ENCODE data around the gene CHAF1B.

Gene CHAF1B

GRCh38 chr21:36428761-36429432 is 43.7 kb downstream of the CHAF1B start:
- no peaks in the 10 kb centered on the region for H3K36me3 ChIP-seq (ENCODE audit: control insufficient read depth in 2 of 2, insufficient read depth in 1 of 2, low read length in 2 of 2)
- no peaks in the 10 kb centered on the region for H3K9me3 ChIP-seq (ENCODE audit: control insufficient read depth, insufficient read depth, low read depth, low read length)
- H3K4me3 ChIP-seq (ENCODE audit: low read depth, low read length), result no peak overlapping the region
- ChIA-PET POLR2A (interaction anchor here (0.6 to 2.5 kb wide), 8 partner anchors 9 to 1862 kb away, joined by 3 to 8 read pairs (median 6); partner anchors contain the start of genes DOP1B and MORC3), CTCF (interaction anchor here (0.6 to 2.3 kb wide), 4 partner anchors 9 to 525 kb away, joined by 3 to 11 read pairs (median 6); no protein-coding TSS in a partner anchor)
- H3K4me1 ChIP-seq (ENCODE audit: control insufficient read depth, insufficient read depth, low read length), result peaks cover 8% of the 10 kb centered on the region; the same call in 1 of the 2 replicates
- no peak for TF ChIP-seq ZNF488 (tag by site-specific recombination; IDR thresholded peaks at IDR 0.05)
- TF ChIP-seq ZNF311 (tag by site-specific recombination; IDR thresholded peaks at IDR 0.05; ENCODE audit: borderline replicate concordance), result no peak
- TF ChIP-seq BCL6B (tag by site-specific recombination; IDR thresholded peaks at IDR 0.05), result no peak
- no peak for TF ChIP-seq KLF8 (tag by site-specific recombination; IDR thresholded peaks at IDR 0.05)
- no peak for TF ChIP-seq ZBTB11 (tag by site-specific recombination; conservative IDR thresholded peaks at IDR 0.05; ENCODE audit: low read depth)
- no peak for TF ChIP-seq ZNF449 (tag by site-specific recombination; IDR thresholded peaks at IDR 0.05)
- no peak for TF ChIP-seq KLF17 (tag by site-specific recombination; IDR thresholded peaks at IDR 0.05)
- TF ChIP-seq ZNF302 (tag by site-specific recombination; IDR thresholded peaks at IDR 0.05; ENCODE audit: low read depth), result no peak
- TF ChIP-seq ZNF785 (tag by site-specific recombination; IDR thresholded peaks at IDR 0.05), result no peak
- TF ChIP-seq KLF10 (tag by site-specific recombination; IDR thresholded peaks at IDR 0.05), result no peak
- TF ChIP-seq ZBTB21 (tag by site-specific recombination; IDR thresholded peaks at IDR 0.05), result no peak
- TF ChIP-seq ZNF184 (tag by site-specific recombination; IDR thresholded peaks at IDR 0.05), result no peak
- no peak for TF ChIP-seq SCRT1 (tag by site-specific recombination; IDR thresholded peaks at IDR 0.05; ENCODE audit: borderline replicate concordance)
- no peak for TF ChIP-seq ZNF18 (tag by site-specific recombination; IDR thresholded peaks at IDR 0.05)
- TF ChIP-seq REST (tag by site-specific recombination; IDR thresholded peaks at IDR 0.05), result no peak
- TF ChIP-seq TRIM28 (IDR thresholded peaks at IDR 0.05; ENCODE audit: borderline replicate concordance, low read length), result no peak
- TF ChIP-seq ZNF660 (tag by site-specific recombination; IDR thresholded peaks at IDR 0.05), result no peak
- no peak for TF ChIP-seq ZNF366 (tag by site-specific recombination; conservative IDR thresholded peaks at IDR 0.05)
- TF ChIP-seq CTCF (tag by site-specific recombination; IDR thresholded peaks at IDR 0.05), result no peak
- H3K27ac ChIP-seq (ENCODE audit: extremely low read depth, low read depth, low read length), result no peak overlapping the region
